Stimulated activated memory B cell treated with anti-CD40 and anti-IgM and Interleukin-4, amounts not matched to agents 10 μg/mL and 1 μg/mL and 100 μg/mL, for 72 hours (primary cell): ENCODE results near the gene LRRC3.
"Not testable (repeated sequence)": the region's sequence is repeated elsewhere in the genome, so short reads cannot be mapped to it uniquely, and the experiment has no call there.

Experiments
- ATAC-seq: fragments of 150-1000 bp; cut with Tn5 transposase; 2 replicates; pipeline ENCODE4 v1.10.0; 2021
- H3K27ac Mint-ChIP-seq: one replicate; pipeline ENCODE4 v1.8.0; 2022; ENCODE audit warnings: mild to moderate bottlenecking, mixed read lengths
- H3K27me3 Mint-ChIP-seq: one replicate; pipeline ENCODE4 v1.8.0; 2022; ENCODE audit warnings: mixed read lengths
- H3K36me3 Mint-ChIP-seq: one replicate; pipeline ENCODE4 v1.8.0; 2022; ENCODE audit warnings: mixed read lengths
- H3K4me1 Mint-ChIP-seq: one replicate; pipeline ENCODE4 v1.8.0; 2022; ENCODE audit warnings: mixed read lengths
- H3K4me3 Mint-ChIP-seq: one replicate; pipeline ENCODE4 v1.8.0; 2022; ENCODE audit warnings: mild to moderate bottlenecking, moderate library complexity, mixed read lengths
- H3K9me3 Mint-ChIP-seq: one replicate; pipeline ENCODE4 v1.8.0; 2022; ENCODE audit warnings: mixed read lengths

The LRRC3 gene

GRCh38 chr21:44454747-44455523 is at the start of gene LRRC3:
LRRC3 (plus strand) TSS chr21:44455510; CDS start chr21:44456645, 1,135 bp downstream.
- H3K36me3 Mint-ChIP-seq, result no peaks in the 10 kb centered on the region
- H3K27ac Mint-ChIP-seq, result no peak within 1 kb of the TSS
- H3K27me3 Mint-ChIP-seq, result peaks cover 15% of the 10 kb centered on the region
- ATAC-seq, result peak; percentile 70
- H3K9me3 Mint-ChIP-seq, result peaks cover 17% of the 10 kb centered on the region
- H3K4me3 Mint-ChIP-seq, result peak within 1 kb of the TSS; percentile 82
- H3K4me1 Mint-ChIP-seq, result no peaks in the 10 kb centered on the region

- Mint-ChIP-seq H3K4me1 (no peaks in the 10 kb centered on the region), H3K27ac (no peak overlapping the region), H3K9me3 (peaks cover 6% of the 10 kb centered on the region), H3K27me3 (no peaks in the 10 kb centered on the region), H3K4me3 (no peak overlapping the region), H3K36me3 (no peaks in the 10 kb centered on the region)
- ATAC-seq, result no peak
Observed at GRCh38 chr21:44405948-44406872, 49.1 kb upstream of the LRRC3 start.

GRCh38 chr21:44406953-44407352 is 48.4 kb upstream of the LRRC3 start:
- Mint-ChIP-seq H3K9me3 (peaks cover 6% of the 10 kb centered on the region), H3K27ac (peak overlapping the region; percentile 71), H3K27me3 (no peaks in the 10 kb centered on the region), H3K4me3 (no peak overlapping the region), H3K36me3 (no peaks in the 10 kb centered on the region), H3K4me1 (no peaks in the 10 kb centered on the region)
- no peak for ATAC-seq

- peak overlapping the region; percentile 71 for H3K27ac Mint-ChIP-seq
- no peak for ATAC-seq
- no peaks in the 10 kb centered on the region for H3K27me3 Mint-ChIP-seq
- no peak overlapping the region for H3K4me3 Mint-ChIP-seq
- no peaks in the 10 kb centered on the region for H3K36me3 Mint-ChIP-seq
- H3K4me1 Mint-ChIP-seq, result no peaks in the 10 kb centered on the region
- peaks cover 6% of the 10 kb centered on the region for H3K9me3 Mint-ChIP-seq
Observed at GRCh38 chr21:44407493-44407892, 47.8 kb upstream of the LRRC3 start.

- Mint-ChIP-seq H3K27ac (no peak overlapping the region), H3K36me3 (no peaks in the 10 kb centered on the region), H3K4me1 (no peaks in the 10 kb centered on the region), H3K9me3 (peaks cover 6% of the 10 kb centered on the region), H3K4me3 (no peak overlapping the region), H3K27me3 (no peaks in the 10 kb centered on the region)
- ATAC-seq, result no peak
Observed at GRCh38 chr21:44408226-44408625, 47.1 kb upstream of the LRRC3 start.

GRCh38 chr21:44413566-44414290 is 41.6 kb upstream of the LRRC3 start:
- Mint-ChIP-seq H3K27me3 (no peaks in the 10 kb centered on the region), H3K27ac (no peak overlapping the region), H3K4me1 (no peaks in the 10 kb centered on the region), H3K9me3 (no peaks in the 10 kb centered on the region), H3K4me3 (no peak overlapping the region), H3K36me3 (no peaks in the 10 kb centered on the region)
- no peak for ATAC-seq

- no peaks in the 10 kb centered on the region for H3K4me1 Mint-ChIP-seq
- no peak overlapping the region for H3K4me3 Mint-ChIP-seq
- peaks cover 5% of the 10 kb centered on the region for H3K36me3 Mint-ChIP-seq
- H3K9me3 Mint-ChIP-seq, result peaks cover 3% of the 10 kb centered on the region
- H3K27me3 Mint-ChIP-seq, result no peaks in the 10 kb centered on the region
- ATAC-seq, result no peak
- no peak overlapping the region for H3K27ac Mint-ChIP-seq
Observed at GRCh38 chr21:44414291-44415072, 40.8 kb upstream of the LRRC3 start.

- H3K4me3 Mint-ChIP-seq, result no peak overlapping the region
- H3K36me3 Mint-ChIP-seq, result peaks cover 8% of the 10 kb centered on the region
- H3K27ac Mint-ChIP-seq, result no peak overlapping the region
- H3K27me3 Mint-ChIP-seq, result no peaks in the 10 kb centered on the region
- ATAC-seq, result no peak
- no peaks in the 10 kb centered on the region for H3K4me1 Mint-ChIP-seq
- peaks cover 7% of the 10 kb centered on the region for H3K9me3 Mint-ChIP-seq
Observed at GRCh38 chr21:44415073-44416025, 40.0 kb upstream of the LRRC3 start.

GRCh38 chr21:44416193-44416592 is 39.1 kb upstream of the LRRC3 start:
- Mint-ChIP-seq H3K27me3 (no peaks in the 10 kb centered on the region), H3K36me3 (peaks cover 8% of the 10 kb centered on the region), H3K9me3 (peaks cover 7% of the 10 kb centered on the region), H3K4me3 (no peak overlapping the region), H3K4me1 (no peaks in the 10 kb centered on the region), H3K27ac (no peak overlapping the region)
- ATAC-seq, result no peak

GRCh38 chr21:44417621-44418107 is 37.6 kb upstream of the LRRC3 start:
- H3K4me1 Mint-ChIP-seq, H3K27ac Mint-ChIP-seq, ATAC-seq, H3K27me3 Mint-ChIP-seq, H3K36me3 Mint-ChIP-seq, H3K9me3 Mint-ChIP-seq, H3K4me3 Mint-ChIP-seq: not testable (repeated sequence)

- Mint-ChIP-seq H3K9me3 (peaks cover 7% of the 10 kb centered on the region), H3K36me3 (peaks cover 8% of the 10 kb centered on the region), H3K27me3 (no peaks in the 10 kb centered on the region), H3K27ac (no peak overlapping the region), H3K4me1 (peaks cover 5% of the 10 kb centered on the region), H3K4me3 (no peak overlapping the region)
- ATAC-seq, result no peak
Observed at GRCh38 chr21:44418108-44418875, 37.0 kb upstream of the LRRC3 start.

GRCh38 chr21:44418876-44419230 is 36.5 kb upstream of the LRRC3 start:
- peaks cover 8% of the 10 kb centered on the region for H3K36me3 Mint-ChIP-seq
- peaks cover 7% of the 10 kb centered on the region for H3K9me3 Mint-ChIP-seq
- no peak overlapping the region for H3K4me3 Mint-ChIP-seq
- H3K27ac Mint-ChIP-seq, result no peak overlapping the region
- ATAC-seq, result no peak
- H3K27me3 Mint-ChIP-seq, result no peaks in the 10 kb centered on the region
- H3K4me1 Mint-ChIP-seq, result peaks cover 11% of the 10 kb centered on the region

- H3K36me3 Mint-ChIP-seq, result peaks cover 8% of the 10 kb centered on the region
- no peak overlapping the region for H3K4me3 Mint-ChIP-seq
- H3K27ac Mint-ChIP-seq, result no peak overlapping the region
- H3K9me3 Mint-ChIP-seq, result peaks cover 7% of the 10 kb centered on the region
- H3K27me3 Mint-ChIP-seq, result no peaks in the 10 kb centered on the region
- H3K4me1 Mint-ChIP-seq, result peaks cover 11% of the 10 kb centered on the region
- ATAC-seq, result no peak
Observed at GRCh38 chr21:44419679-44420078, 35.6 kb upstream of the LRRC3 start.
